Panc1 (cell line): ENCODE data around the gene RGS5. TPM values are rescaled to one million over a fixed set of nuclear protein-coding genes. Genes with fewer than 3 reads are reported as not detected.

Source experiments
- ATAC-seq: fragments of 200-7000 bp; cut with Tn5 transposase; 2 replicates; pipeline ENCODE4 v1.9.1; 2020; ENCODE audit warnings: mild to moderate bottlenecking, moderate library complexity
- BruUV-seq: library from RNA; stranded (reverse); fragments of 400-500 nt; replicated peaks from 2 replicates; lab custom pipeline; 2021; lab: Mats Ljungman, UMichigan
- CTCF ChIA-PET: fragments of 300-600 bp; sonication (Branson Sonifier 250); formaldehyde crosslinking; loops from one replicate; lab custom pipeline; 2022; ENCODE audit warnings: antibody characterized with exemption; lab: Charles Lee
- POLR2A ChIA-PET: fragments of 300-600 bp; sonication (Branson Sonifier 250); formaldehyde crosslinking; loops from one replicate; lab custom pipeline; 2022; ENCODE audit warnings: antibody characterized with exemption; lab: Charles Lee
- DNase-seq: peaks from one replicate; pipeline ENCODE4 v3.0.0-alpha.2; 2010; ENCODE audit warnings: low read depth, low spot score
- H3K27ac ChIP-seq: 2 replicates; pipeline ENCODE4 v1.5.1; 2011; ENCODE audit warnings: mild to moderate bottlenecking, low read length, inconsistent platforms
- H3K27me3 ChIP-seq: fragments of 200-500 bp; sonication (Bioruptor generic); 2 replicates; pipeline ENCODE4 v1.6.0; 2014; ENCODE audit warnings: low read length, inconsistent platforms; ENCODE audit not compliant: control insufficient read depth, insufficient read depth
- H3K36me3 ChIP-seq: fragments of 200-500 bp; sonication (Bioruptor generic); 2 replicates; pipeline ENCODE4 v1.5.1; 2014; ENCODE audit warnings: inconsistent platforms, mild to moderate bottlenecking, low read length, moderate library complexity; ENCODE audit not compliant: control insufficient read depth, insufficient read depth
- H3K4me1 ChIP-seq: 2 replicates; pipeline ENCODE4 v1.5.1; 2011; ENCODE audit warnings: inconsistent platforms, mild to moderate bottlenecking, low read length, moderate library complexity; ENCODE audit not compliant: control insufficient read depth, insufficient read depth
- H3K4me3 ChIP-seq, 2 experiments: 2 replicates each; pipeline ENCODE4 v1.5.1; 2011 to 2012; ENCODE audit warnings: low read depth in 2 of 2, low read length in 2 of 2, mild to moderate bottlenecking in 2 of 2, inconsistent platforms in 1 of 2, moderate library complexity in 1 of 2
- H3K9me3 ChIP-seq: fragments of 200-500 bp; sonication (Bioruptor generic); 2 replicates; pipeline ENCODE4 v1.5.1; 2014; ENCODE audit warnings: low read depth, mild to moderate bottlenecking, inconsistent platforms, low read length, moderate library complexity; ENCODE audit not compliant: control insufficient read depth, insufficient read depth
- POLR2AphosphoS5 ChIP-seq: IDR thresholded peaks from 2 replicates; pipeline ENCODE4 v1.6.1; 2012; ENCODE audit warnings: mild to moderate bottlenecking, low read depth, low read length, moderate library complexity
- SIN3A ChIP-seq: IDR thresholded peaks from 2 replicates; pipeline ENCODE4 v1.6.1; 2012; ENCODE audit warnings: low read depth, mild to moderate bottlenecking, low read length, moderate library complexity, borderline replicate concordance; ENCODE audit not compliant: insufficient read depth
- TCF7L2 ChIP-seq: IDR thresholded peaks from 2 replicates; pipeline ENCODE4 v1.6.1; 2011; ENCODE audit warnings: mild to moderate bottlenecking, low read depth, low read length, inconsistent platforms
- in situ Hi-C: cut with HindIII; loops from 2 replicates; pipeline ENCODE4 v1.10.0; 2016; ENCODE audit warnings: low sequenced_read_pairs, low pct_unique_long_range_greater_than_20kb
- intact Hi-C: fragments of 100-400 bp; cut with micrococcal nuclease; formaldehyde crosslinking; loops from one replicate; pipeline ENCODE4 v1.10.0; 2022; ENCODE audit not compliant: unreplicated experiment
- total RNA-seq: library from RNA; stranded (reverse); gene quantifications from one replicate; pipeline ENCODE4 v1.2.1, GENCODE V29; 2021; ENCODE audit not compliant: unreplicated experiment
- TF ChIP-seq, protein P1 (sequence below), 2 experiments: IDR thresholded peaks; 2 replicates each; pipeline ENCODE4 v1.6.1; 2011 to 2012; ENCODE audit warnings: low read depth in 2 of 2, control low read depth in 1 of 2, low read length in 1 of 2, mild to moderate bottlenecking in 1 of 2, moderate library complexity in 1 of 2; ENCODE audit not compliant: insufficient read depth in 1 of 2
- TF ChIP-seq, protein P2 (sequence below): fragments of 450-650 bp; IDR thresholded peaks from 2 replicates; pipeline ENCODE4 v1.5.1; 2017; ENCODE audit warnings: mild to moderate bottlenecking

The RGS5 gene
- total RNA-seq, 1 experiment from 2014 or later, result 1.5 TPM

DNA sequence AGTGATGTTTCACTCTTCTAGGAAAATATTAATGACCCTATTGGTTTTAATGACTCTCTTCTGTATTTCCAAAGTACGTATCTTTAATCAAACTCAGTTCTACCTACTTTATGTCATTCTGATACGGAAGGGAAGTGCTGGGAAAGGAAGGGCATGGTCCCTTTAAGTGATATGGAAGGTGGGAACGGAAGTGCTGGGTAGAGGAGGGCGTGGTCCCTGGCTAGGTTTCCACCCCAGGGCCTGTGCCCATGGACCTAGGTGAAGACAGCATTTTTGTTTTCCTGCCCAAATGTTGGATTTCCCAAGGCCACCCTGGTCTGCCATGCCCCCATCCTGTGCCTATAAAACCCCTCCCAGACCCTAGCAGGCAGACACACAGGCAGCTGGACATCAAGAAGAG is 109.5 kb downstream of the RGS5 start:
- DNase-seq (no peak), ATAC-seq (no peak)
- intact Hi-C loops (no loop called here), in situ Hi-C loops (no loop called here)
- no peak overlapping the region for H3K27ac ChIP-seq
- no peak overlapping the region for H3K4me3 ChIP-seq
- ChIA-PET POLR2A (no interaction called here), CTCF (no interaction called here)
- no peaks in the 10 kb centered on the region for H3K36me3 ChIP-seq
- H3K27me3 ChIP-seq, result no peaks in the 10 kb centered on the region
- no peaks in the 10 kb centered on the region for H3K4me1 ChIP-seq
- TF ChIP-seq POLR2AphosphoS5 (no peak), TCF7L2 (no peak), SIN3A (no peak)
- TF ChIP-seq, protein P1, sequence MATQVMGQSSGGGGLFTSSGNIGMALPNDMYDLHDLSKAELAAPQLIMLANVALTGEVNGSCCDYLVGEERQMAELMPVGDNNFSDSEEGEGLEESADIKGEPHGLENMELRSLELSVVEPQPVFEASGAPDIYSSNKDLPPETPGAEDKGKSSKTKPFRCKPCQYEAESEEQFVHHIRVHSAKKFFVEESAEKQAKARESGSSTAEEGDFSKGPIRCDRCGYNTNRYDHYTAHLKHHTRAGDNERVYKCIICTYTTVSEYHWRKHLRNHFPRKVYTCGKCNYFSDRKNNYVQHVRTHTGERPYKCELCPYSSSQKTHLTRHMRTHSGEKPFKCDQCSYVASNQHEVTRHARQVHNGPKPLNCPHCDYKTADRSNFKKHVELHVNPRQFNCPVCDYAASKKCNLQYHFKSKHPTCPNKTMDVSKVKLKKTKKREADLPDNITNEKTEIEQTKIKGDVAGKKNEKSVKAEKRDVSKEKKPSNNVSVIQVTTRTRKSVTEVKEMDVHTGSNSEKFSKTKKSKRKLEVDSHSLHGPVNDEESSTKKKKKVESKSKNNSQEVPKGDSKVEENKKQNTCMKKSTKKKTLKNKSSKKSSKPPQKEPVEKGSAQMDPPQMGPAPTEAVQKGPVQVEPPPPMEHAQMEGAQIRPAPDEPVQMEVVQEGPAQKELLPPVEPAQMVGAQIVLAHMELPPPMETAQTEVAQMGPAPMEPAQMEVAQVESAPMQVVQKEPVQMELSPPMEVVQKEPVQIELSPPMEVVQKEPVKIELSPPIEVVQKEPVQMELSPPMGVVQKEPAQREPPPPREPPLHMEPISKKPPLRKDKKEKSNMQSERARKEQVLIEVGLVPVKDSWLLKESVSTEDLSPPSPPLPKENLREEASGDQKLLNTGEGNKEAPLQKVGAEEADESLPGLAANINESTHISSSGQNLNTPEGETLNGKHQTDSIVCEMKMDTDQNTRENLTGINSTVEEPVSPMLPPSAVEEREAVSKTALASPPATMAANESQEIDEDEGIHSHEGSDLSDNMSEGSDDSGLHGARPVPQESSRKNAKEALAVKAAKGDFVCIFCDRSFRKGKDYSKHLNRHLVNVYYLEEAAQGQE (IDR thresholded peaks at IDR 0.05; ENCODE audit: insufficient read depth in 1 of 2, low read depth in 2 of 2, low read length in 1 of 2), result no peak
- TF ChIP-seq, protein P2, sequence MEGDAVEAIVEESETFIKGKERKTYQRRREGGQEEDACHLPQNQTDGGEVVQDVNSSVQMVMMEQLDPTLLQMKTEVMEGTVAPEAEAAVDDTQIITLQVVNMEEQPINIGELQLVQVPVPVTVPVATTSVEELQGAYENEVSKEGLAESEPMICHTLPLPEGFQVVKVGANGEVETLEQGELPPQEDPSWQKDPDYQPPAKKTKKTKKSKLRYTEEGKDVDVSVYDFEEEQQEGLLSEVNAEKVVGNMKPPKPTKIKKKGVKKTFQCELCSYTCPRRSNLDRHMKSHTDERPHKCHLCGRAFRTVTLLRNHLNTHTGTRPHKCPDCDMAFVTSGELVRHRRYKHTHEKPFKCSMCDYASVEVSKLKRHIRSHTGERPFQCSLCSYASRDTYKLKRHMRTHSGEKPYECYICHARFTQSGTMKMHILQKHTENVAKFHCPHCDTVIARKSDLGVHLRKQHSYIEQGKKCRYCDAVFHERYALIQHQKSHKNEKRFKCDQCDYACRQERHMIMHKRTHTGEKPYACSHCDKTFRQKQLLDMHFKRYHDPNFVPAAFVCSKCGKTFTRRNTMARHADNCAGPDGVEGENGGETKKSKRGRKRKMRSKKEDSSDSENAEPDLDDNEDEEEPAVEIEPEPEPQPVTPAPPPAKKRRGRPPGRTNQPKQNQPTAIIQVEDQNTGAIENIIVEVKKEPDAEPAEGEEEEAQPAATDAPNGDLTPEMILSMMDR, result no peak
- H3K9me3 ChIP-seq, result no peaks in the 10 kb centered on the region
- BruUV-seq, result no TSS peak

Other genes with a start within 250 kb of the RGS5 start
- 0.26 TPM for gene RGS4, start 133.6 kb downstream of the RGS5 start, total RNA-seq
- gene NUF2, start 119.0 kb upstream of the RGS5 start, total RNA-seq, result 26.1 TPM